RWPE2 (cell line): Measurements from ENCODE around the gene MLKL.

ENCODE experiments used
- ATAC-seq: fragments of 200-7000 bp; cut with Tn5 transposase; 3 replicates; pipeline ENCODE4 v1.9.1; 2021; ENCODE audit warnings: low read depth
- DNase-seq: peaks from one replicate; pipeline ENCODE4 v3.0.0-alpha.2; 2020; ENCODE audit warnings: low spot score
- H3K27ac ChIP-seq: fragments of 450-650 bp; 2 replicates; pipeline ENCODE4 v1.5.1; 2017; ENCODE audit warnings: mild to moderate bottlenecking; ENCODE audit not compliant: poor library complexity, severe bottlenecking
- H3K27me3 ChIP-seq: fragments of 250-450 bp; sonication (Bioruptor Pico); 2 replicates; pipeline ENCODE4 v1.5.1; 2021; ENCODE audit warnings: mild to moderate bottlenecking, moderate library complexity; ENCODE audit not compliant: insufficient read depth, poor library complexity, severe bottlenecking
- H3K36me3 ChIP-seq: fragments of 250-450 bp; sonication (Bioruptor Pico); 2 replicates; pipeline ENCODE4 v1.5.1; 2020; ENCODE audit warnings: low read depth, mild to moderate bottlenecking, moderate library complexity
- H3K4me1 ChIP-seq: fragments of 250-450 bp; sonication (Bioruptor Pico); 2 replicates; pipeline ENCODE4 v1.5.1; 2021; ENCODE audit warnings: mild to moderate bottlenecking, moderate library complexity; ENCODE audit not compliant: insufficient read depth, poor library complexity, severe bottlenecking
- H3K4me3 ChIP-seq: fragments of 250-450 bp; sonication (Bioruptor Pico); 2 replicates; pipeline ENCODE4 v1.5.1; 2021; ENCODE audit warnings: mild to moderate bottlenecking, moderate library complexity; ENCODE audit not compliant: severe bottlenecking
- H3K9me3 ChIP-seq: fragments of 250-450 bp; sonication (Bioruptor Pico); 2 replicates; pipeline ENCODE4 v1.5.1; 2021; ENCODE audit warnings: mild to moderate bottlenecking, moderate library complexity; ENCODE audit not compliant: severe bottlenecking
- TF ChIP-seq, protein P1 (sequence below): fragments of 450-650 bp; IDR thresholded peaks from one replicate; pipeline ENCODE4 v1.5.1; 2017; ENCODE audit warnings: mild to moderate bottlenecking, moderate library complexity; ENCODE audit not compliant: poor library complexity, severe bottlenecking

Gene MLKL

DNA sequence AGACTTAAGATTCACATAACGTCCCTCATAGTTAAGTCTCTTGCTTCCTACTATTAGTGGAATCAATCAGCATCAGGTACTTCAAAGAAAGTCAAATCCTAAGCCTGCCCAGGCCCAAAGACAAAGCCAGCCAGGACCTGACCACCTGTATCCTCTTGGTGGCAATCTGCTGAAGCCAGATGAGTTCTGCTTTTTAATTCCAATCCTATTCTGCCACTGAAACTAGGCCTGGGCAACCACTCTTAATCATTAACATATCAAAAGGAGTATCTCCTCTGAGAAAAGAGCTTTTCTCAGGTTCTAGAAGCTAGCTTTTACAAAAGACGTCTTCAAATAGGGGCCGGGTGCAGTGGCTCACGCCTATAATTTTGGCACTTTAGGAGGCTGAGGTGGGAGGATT is 78.7 kb downstream of the MLKL start:
- TF ChIP-seq, protein P1, sequence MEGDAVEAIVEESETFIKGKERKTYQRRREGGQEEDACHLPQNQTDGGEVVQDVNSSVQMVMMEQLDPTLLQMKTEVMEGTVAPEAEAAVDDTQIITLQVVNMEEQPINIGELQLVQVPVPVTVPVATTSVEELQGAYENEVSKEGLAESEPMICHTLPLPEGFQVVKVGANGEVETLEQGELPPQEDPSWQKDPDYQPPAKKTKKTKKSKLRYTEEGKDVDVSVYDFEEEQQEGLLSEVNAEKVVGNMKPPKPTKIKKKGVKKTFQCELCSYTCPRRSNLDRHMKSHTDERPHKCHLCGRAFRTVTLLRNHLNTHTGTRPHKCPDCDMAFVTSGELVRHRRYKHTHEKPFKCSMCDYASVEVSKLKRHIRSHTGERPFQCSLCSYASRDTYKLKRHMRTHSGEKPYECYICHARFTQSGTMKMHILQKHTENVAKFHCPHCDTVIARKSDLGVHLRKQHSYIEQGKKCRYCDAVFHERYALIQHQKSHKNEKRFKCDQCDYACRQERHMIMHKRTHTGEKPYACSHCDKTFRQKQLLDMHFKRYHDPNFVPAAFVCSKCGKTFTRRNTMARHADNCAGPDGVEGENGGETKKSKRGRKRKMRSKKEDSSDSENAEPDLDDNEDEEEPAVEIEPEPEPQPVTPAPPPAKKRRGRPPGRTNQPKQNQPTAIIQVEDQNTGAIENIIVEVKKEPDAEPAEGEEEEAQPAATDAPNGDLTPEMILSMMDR: no peak
- ATAC-seq: no peak
- no peak overlapping the region for H3K27ac ChIP-seq
- H3K27me3 ChIP-seq: no peaks in the 10 kb centered on the region
- no peak overlapping the region for H3K4me3 ChIP-seq
- H3K9me3 ChIP-seq: no peaks in the 10 kb centered on the region
- no peaks in the 10 kb centered on the region for H3K4me1 ChIP-seq
- DNase-seq: no peak
- peaks cover 60% of the 10 kb centered on the region for H3K36me3 ChIP-seq
